HepG2 (cell line): ENCODE data around the gene CHML. TPM values are rescaled to one million over a fixed set of nuclear protein-coding genes. Genes with fewer than 3 reads are reported as not detected.
A peak's percentile ranks its signal among the peaks of the same experiment; 100 is the strongest.

ENCODE experiments used
- ATAD3A ChIP-seq: sonication (generic); formaldehyde crosslinking; IDR thresholded peaks from 2 replicates; pipeline ENCODE4 v1.4.0; 2020; ENCODE audit warnings: missing genetic modification reagents
- IRX3 ChIP-seq: sonication (generic); formaldehyde crosslinking; IDR thresholded peaks from 2 replicates; pipeline ENCODE4 v1.8.1; 2023; ENCODE audit warnings: mild to moderate bottlenecking, low read depth, missing genetic modification reagents, borderline replicate concordance
- KDM2A ChIP-seq: sonication (generic); formaldehyde crosslinking; IDR thresholded peaks from 2 replicates; pipeline ENCODE4 v1.4.0; 2020; ENCODE audit warnings: low read depth, missing genetic modification reagents, borderline replicate concordance
- KDM5B ChIP-seq: sonication (generic); formaldehyde crosslinking; IDR thresholded peaks from 2 replicates; pipeline ENCODE4 v1.4.0; 2020; ENCODE audit warnings: missing genetic modification reagents, mild to moderate bottlenecking, borderline replicate concordance
- MAZ ChIP-seq, 2 experiments: sonication (generic) in 1 of 2; formaldehyde crosslinking in 1 of 2; IDR thresholded peaks; 2 replicates each; pipeline versions ENCODE4 v1.5.0 to v1.6.1; 2012 to 2020; ENCODE audit warnings: low read depth in 2 of 2, mild to moderate bottlenecking in 2 of 2, borderline replicate concordance in 1 of 2, improper control_type of control experiment in 1 of 2, low read length in 1 of 2, missing genetic modification reagents in 1 of 2, moderate library complexity in 1 of 2
- NFE2 ChIP-seq: sonication (generic); formaldehyde crosslinking; IDR thresholded peaks from 2 replicates; pipeline ENCODE4 v1.4.0; 2020; ENCODE audit warnings: missing genetic modification reagents
- NR2C2 ChIP-seq: sonication (generic); formaldehyde crosslinking; IDR thresholded peaks from 2 replicates; pipeline ENCODE4 v1.4.0; 2020; ENCODE audit warnings: missing genetic modification reagents, mild to moderate bottlenecking, moderate library complexity, borderline replicate concordance
- RFX5 ChIP-seq: IDR thresholded peaks from 2 replicates; pipeline ENCODE4 v1.6.1; 2011; ENCODE audit warnings: low read depth, low read length, improper control_type of control experiment
- ZFP1 ChIP-seq: IDR thresholded peaks from 2 replicates; pipeline ENCODE4 v1.6.1; 2016
- ZNF232 ChIP-seq: sonication (generic); formaldehyde crosslinking; IDR thresholded peaks from 2 replicates; pipeline ENCODE4 v1.4.0; 2020; ENCODE audit warnings: missing genetic modification reagents, borderline replicate concordance
- ZNF256 ChIP-seq: sonication (generic); formaldehyde crosslinking; conservative IDR thresholded peaks from 2 replicates; pipeline ENCODE4 v1.4.0; 2020; ENCODE audit warnings: missing genetic modification reagents
- ZNF567 ChIP-seq: sonication (generic); formaldehyde crosslinking; IDR thresholded peaks from 2 replicates; pipeline ENCODE4 v1.8.1; 2023; ENCODE audit warnings: mild to moderate bottlenecking, missing genetic modification reagents, borderline replicate concordance
- ZNF747 ChIP-seq: sonication (generic); formaldehyde crosslinking; IDR thresholded peaks from 2 replicates; pipeline ENCODE4 v1.8.1; 2023; ENCODE audit warnings: missing genetic modification reagents, mild to moderate bottlenecking, borderline replicate concordance
- ZNF83 ChIP-seq: sonication (generic); formaldehyde crosslinking; IDR thresholded peaks from 2 replicates; pipeline ENCODE4 v1.4.0; 2020; ENCODE audit warnings: missing genetic modification reagents, mild to moderate bottlenecking, borderline replicate concordance
- ZNF879 ChIP-seq: sonication (generic); formaldehyde crosslinking; IDR thresholded peaks from 2 replicates; pipeline ENCODE4 v1.8.1; 2023; ENCODE audit warnings: missing genetic modification reagents
- polyA plus RNA-seq, 8 experiments: library from polyadenylated mRNA; depleted of rRNA in 3 of 8; stranded (reverse) in 7 of 8; unstranded in 1 of 8; fragments of >200 nt; fragmentation: Illumina TruSeq in 4 of 8; extraction: Trizol in 4 of 8; gene quantifications; 2 replicates each; pipeline versions ENCODE4 v1.2.1 to v1.2.3, GENCODE V29; 2011 to 2016; ENCODE audit warnings: low read depth in 4 of 8, missing spikeins in 1 of 8, mixed read lengths in 1 of 8; ENCODE audit not compliant: insufficient read depth in 1 of 8
- total RNA-seq, 5 experiments: library from RNA; depleted of rRNA; stranded (reverse); fragments of >200 nt; fragmentation: Illumina TruSeq; extraction: Trizol; gene quantifications; 2 replicates each; pipeline ENCODE4 v1.2.3, GENCODE V29; 2016; ENCODE audit warnings: low read depth in 1 of 5
- TF ChIP-seq, protein P1 (sequence below): sonication (generic); formaldehyde crosslinking; IDR thresholded peaks from 2 replicates; pipeline ENCODE4 v1.4.0; 2020; ENCODE audit warnings: mild to moderate bottlenecking, missing genetic modification reagents
- TF ChIP-seq, protein P2 (sequence below): sonication (generic); formaldehyde crosslinking; IDR thresholded peaks from 2 replicates; pipeline ENCODE4 v1.8.0; 2022; ENCODE audit warnings: mild to moderate bottlenecking, missing genetic modification reagents
- TF ChIP-seq, protein P3 (sequence below): sonication (generic); formaldehyde crosslinking; IDR thresholded peaks from 2 replicates; pipeline ENCODE4 v1.8.0; 2022; ENCODE audit warnings: missing genetic modification reagents, mild to moderate bottlenecking, moderate library complexity, borderline replicate concordance
- TF ChIP-seq, protein P4 (sequence below): sonication (generic); formaldehyde crosslinking; IDR thresholded peaks from 2 replicates; pipeline ENCODE4 v1.4.0; 2020; ENCODE audit warnings: missing genetic modification reagents
- TF ChIP-seq, protein P5 (sequence below): sonication (generic); formaldehyde crosslinking; IDR thresholded peaks from 2 replicates; pipeline ENCODE4 v1.4.0; 2020; ENCODE audit warnings: missing genetic modification reagents
- TF ChIP-seq, protein P6 (sequence below): sonication (generic); formaldehyde crosslinking; IDR thresholded peaks from 2 replicates; pipeline ENCODE4 v1.5.0; 2020; ENCODE audit warnings: missing genetic modification reagents

The CHML gene
- total and polyA plus RNA-seq, 2 of the 13 experiments (the other 11 are each of a cell fraction or from before 2014, with no cell fraction given): 5.2 to 16.7 TPM

DNA sequence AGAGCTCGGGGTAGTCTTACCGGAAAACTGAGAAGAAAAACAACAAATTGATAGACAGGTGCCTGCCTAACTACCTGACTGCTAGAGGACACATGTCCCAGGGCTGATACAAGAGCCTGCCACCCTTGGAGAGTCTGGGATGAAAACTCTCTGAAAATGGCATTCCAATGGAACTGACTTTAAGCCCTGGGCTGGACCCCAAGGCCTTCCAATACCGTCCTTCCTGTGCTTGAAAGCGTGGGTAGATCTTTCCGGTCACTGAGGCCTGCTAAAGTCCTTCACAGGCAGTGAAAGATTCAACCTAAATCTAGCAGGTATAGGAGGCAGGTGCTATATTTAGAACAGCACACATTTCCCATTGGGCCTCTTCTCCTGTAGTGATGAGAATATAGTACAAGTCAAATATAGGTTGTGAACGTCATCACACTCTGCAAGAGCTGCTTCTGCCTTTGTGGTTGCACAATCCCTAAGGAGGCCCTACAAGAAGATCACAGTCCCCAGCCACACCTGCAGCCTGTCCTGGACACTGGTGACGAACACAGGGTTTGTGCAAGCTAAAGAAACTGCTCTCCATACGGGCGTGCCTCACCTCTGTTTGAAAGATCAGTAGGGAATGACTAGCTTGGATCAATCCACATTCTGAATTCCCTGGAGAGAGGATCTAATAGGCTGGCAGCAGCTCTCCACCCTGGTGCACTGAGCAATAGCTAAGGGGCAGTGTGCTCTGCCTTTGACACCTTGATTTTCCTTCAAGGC, 876 bp upstream of the CHML start (continued):
- TF ChIP-seq ZNF256 (no peak), KDM2A (CRISPR knock-in tag) (0 out of 2 replicates have a peak, but pooled peaks have one; percentile 37), KDM5B (CRISPR knock-in tag) (no peak), ZNF232 (CRISPR knock-in tag) (no peak), NFE2 (no peak), ZNF747 (CRISPR knock-in tag) (no peak), ZNF567 (CRISPR knock-in tag) (no peak), RFX5 (peak; percentile 88), ATAD3A (no peak), IRX3 (CRISPR knock-in tag) (no peak), ZFP1 (no peak), ZNF83 (CRISPR knock-in tag) (no peak), NR2C2 (no peak), ZNF879 (CRISPR knock-in tag) (no peak), MAZ (IDR thresholded peaks at IDR 0.05; ENCODE audit: borderline replicate concordance, low read depth, low read length) (no peak), MAZ (CRISPR knock-in tag; IDR thresholded peaks at IDR 0.05; ENCODE audit: low read depth) (no peak)
- TF ChIP-seq, protein P1, sequence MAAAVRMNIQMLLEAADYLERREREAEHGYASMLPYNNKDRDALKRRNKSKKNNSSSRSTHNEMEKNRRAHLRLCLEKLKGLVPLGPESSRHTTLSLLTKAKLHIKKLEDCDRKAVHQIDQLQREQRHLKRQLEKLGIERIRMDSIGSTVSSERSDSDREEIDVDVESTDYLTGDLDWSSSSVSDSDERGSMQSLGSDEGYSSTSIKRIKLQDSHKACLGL (CRISPR knock-in tag): no peak
- TF ChIP-seq, protein P2, sequence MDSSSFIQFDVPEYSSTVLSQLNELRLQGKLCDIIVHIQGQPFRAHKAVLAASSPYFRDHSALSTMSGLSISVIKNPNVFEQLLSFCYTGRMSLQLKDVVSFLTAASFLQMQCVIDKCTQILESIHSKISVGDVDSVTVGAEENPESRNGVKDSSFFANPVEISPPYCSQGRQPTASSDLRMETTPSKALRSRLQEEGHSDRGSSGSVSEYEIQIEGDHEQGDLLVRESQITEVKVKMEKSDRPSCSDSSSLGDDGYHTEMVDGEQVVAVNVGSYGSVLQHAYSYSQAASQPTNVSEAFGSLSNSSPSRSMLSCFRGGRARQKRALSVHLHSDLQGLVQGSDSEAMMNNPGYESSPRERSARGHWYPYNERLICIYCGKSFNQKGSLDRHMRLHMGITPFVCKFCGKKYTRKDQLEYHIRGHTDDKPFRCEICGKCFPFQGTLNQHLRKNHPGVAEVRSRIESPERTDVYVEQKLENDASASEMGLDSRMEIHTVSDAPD (CRISPR knock-in tag): no peak
- TF ChIP-seq, protein P3, sequence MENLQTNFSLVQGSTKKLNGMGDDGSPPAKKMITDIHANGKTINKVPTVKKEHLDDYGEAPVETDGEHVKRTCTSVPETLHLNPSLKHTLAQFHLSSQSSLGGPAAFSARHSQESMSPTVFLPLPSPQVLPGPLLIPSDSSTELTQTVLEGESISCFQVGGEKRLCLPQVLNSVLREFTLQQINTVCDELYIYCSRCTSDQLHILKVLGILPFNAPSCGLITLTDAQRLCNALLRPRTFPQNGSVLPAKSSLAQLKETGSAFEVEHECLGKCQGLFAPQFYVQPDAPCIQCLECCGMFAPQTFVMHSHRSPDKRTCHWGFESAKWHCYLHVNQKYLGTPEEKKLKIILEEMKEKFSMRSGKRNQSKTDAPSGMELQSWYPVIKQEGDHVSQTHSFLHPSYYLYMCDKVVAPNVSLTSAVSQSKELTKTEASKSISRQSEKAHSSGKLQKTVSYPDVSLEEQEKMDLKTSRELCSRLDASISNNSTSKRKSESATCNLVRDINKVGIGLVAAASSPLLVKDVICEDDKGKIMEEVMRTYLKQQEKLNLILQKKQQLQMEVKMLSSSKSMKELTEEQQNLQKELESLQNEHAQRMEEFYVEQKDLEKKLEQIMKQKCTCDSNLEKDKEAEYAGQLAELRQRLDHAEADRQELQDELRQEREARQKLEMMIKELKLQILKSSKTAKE: no peak
- TF ChIP-seq, protein P4, sequence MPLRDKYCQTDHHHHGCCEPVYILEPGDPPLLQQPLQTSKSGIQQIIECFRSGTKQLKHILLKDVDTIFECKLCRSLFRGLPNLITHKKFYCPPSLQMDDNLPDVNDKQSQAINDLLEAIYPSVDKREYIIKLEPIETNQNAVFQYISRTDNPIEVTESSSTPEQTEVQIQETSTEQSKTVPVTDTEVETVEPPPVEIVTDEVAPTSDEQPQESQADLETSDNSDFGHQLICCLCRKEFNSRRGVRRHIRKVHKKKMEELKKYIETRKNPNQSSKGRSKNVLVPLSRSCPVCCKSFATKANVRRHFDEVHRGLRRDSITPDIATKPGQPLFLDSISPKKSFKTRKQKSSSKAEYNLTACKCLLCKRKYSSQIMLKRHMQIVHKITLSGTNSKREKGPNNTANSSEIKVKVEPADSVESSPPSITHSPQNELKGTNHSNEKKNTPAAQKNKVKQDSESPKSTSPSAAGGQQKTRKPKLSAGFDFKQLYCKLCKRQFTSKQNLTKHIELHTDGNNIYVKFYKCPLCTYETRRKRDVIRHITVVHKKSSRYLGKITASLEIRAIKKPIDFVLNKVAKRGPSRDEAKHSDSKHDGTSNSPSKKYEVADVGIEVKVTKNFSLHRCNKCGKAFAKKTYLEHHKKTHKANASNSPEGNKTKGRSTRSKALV (CRISPR knock-in tag): no peak
- TF ChIP-seq, protein P5, sequence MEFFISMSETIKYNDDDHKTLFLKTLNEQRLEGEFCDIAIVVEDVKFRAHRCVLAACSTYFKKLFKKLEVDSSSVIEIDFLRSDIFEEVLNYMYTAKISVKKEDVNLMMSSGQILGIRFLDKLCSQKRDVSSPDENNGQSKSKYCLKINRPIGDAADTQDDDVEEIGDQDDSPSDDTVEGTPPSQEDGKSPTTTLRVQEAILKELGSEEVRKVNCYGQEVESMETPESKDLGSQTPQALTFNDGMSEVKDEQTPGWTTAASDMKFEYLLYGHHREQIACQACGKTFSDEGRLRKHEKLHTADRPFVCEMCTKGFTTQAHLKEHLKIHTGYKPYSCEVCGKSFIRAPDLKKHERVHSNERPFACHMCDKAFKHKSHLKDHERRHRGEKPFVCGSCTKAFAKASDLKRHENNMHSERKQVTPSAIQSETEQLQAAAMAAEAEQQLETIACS (CRISPR knock-in tag): no peak
- TF ChIP-seq, protein P6, sequence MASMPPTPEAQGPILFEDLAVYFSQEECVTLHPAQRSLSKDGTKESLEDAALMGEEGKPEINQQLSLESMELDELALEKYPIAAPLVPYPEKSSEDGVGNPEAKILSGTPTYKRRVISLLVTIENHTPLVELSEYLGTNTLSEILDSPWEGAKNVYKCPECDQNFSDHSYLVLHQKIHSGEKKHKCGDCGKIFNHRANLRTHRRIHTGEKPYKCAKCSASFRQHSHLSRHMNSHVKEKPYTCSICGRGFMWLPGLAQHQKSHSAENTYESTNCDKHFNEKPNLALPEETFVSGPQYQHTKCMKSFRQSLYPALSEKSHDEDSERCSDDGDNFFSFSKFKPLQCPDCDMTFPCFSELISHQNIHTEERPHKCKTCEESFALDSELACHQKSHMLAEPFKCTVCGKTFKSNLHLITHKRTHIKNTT (CRISPR knock-in tag): no peak
